ENCODE results near the gene GRID1.

The GRID1 gene

GRCh38 chr10:86090807-86091206 is 275.8 kb downstream of the GRID1 start:
- Histone ChIP-seq H3K4me1 (ENCODE audit: control insufficient read depth, insufficient read depth, low read depth, low read length) (no peaks in the 10 kb centered on the region), H4K91ac (ENCODE audit: low read length) (no peak overlapping the region), H4K8ac (ENCODE audit: low read length) (no peak overlapping the region), H3K18ac (ENCODE audit: low read depth in 1 of 2, low read length in 2 of 2) (no peak overlapping the region), H3K36me3 (ENCODE audit: control insufficient read depth in 1 of 2, insufficient read depth in 2 of 2, low read depth in 1 of 2, low read length in 2 of 2) (no peaks in the 10 kb centered on the region), H3K4ac (ENCODE audit: low read depth in 1 of 2, low read length in 2 of 2) (no peak overlapping the region), H3K27me3 (ENCODE audit: control insufficient read depth in 1 of 2, insufficient read depth in 1 of 2, low read length in 2 of 2) (no peaks in the 10 kb centered on the region), H2AK5ac (ENCODE audit: low read length, severe bottlenecking) (no peak overlapping the region), H2BK12ac (ENCODE audit: low read length in 2 of 2) (no peak overlapping the region), H3K23ac (ENCODE audit: low read length in 2 of 2) (no peak overlapping the region), H3K9ac (ENCODE audit: low read length) (no peak overlapping the region), H2BK15ac (ENCODE audit: low read depth, poor library complexity, severe bottlenecking) (no peak overlapping the region), H3K9me3 (ENCODE audit: control insufficient read depth, low read length) (no peaks in the 10 kb centered on the region), H2AFZ (ENCODE audit: low read depth, low read length) (no peak overlapping the region), H3K4me2 (ENCODE audit: low read length, poor library complexity, severe bottlenecking) (no peak overlapping the region), H3K79me1 (replicated peaks; ENCODE audit: low read length, poor library complexity, severe bottlenecking) (no peaks in the 10 kb centered on the region), H3K27ac (ENCODE audit: low read length, poor library complexity, severe bottlenecking) (no peak overlapping the region), H2BK5ac (ENCODE audit: low read depth, low read length, poor library complexity, severe bottlenecking) (no peak overlapping the region), H3K4me3 (ENCODE audit: insufficient read depth in 1 of 2, low read depth in 1 of 2, low read length in 2 of 2) (no peak overlapping the region), H2BK120ac (ENCODE audit: low read depth, low read length) (no peak overlapping the region), H3K14ac (ENCODE audit: low read length in 2 of 2) (no peak overlapping the region)
- DNase-seq, result no peak
- WGBS, result 80% methylated on average over 3 of the region's 3 CpGs

GRCh38 chr10:86087716-86088115 is 278.9 kb downstream of the GRID1 start:
- WGBS, result 78% methylated on average over 9 of the region's 9 CpGs
- Histone ChIP-seq H3K4me2 (ENCODE audit: low read length, poor library complexity, severe bottlenecking) (no peak overlapping the region), H3K9me3 (ENCODE audit: control insufficient read depth, low read length) (no peaks in the 10 kb centered on the region), H3K27ac (ENCODE audit: low read length, poor library complexity, severe bottlenecking) (no peak overlapping the region), H2BK15ac (ENCODE audit: low read depth, poor library complexity, severe bottlenecking) (no peak overlapping the region), H2AFZ (ENCODE audit: low read depth, low read length) (no peak overlapping the region), H3K4me1 (ENCODE audit: control insufficient read depth, insufficient read depth, low read depth, low read length) (no peaks in the 10 kb centered on the region), H3K14ac (ENCODE audit: low read length in 2 of 2) (no peak overlapping the region), H3K4me3 (ENCODE audit: insufficient read depth in 1 of 2, low read depth in 1 of 2, low read length in 2 of 2) (no peak overlapping the region), H3K27me3 (ENCODE audit: control insufficient read depth in 1 of 2, insufficient read depth in 1 of 2, low read length in 2 of 2) (no peaks in the 10 kb centered on the region), H2BK5ac (ENCODE audit: low read depth, low read length, poor library complexity, severe bottlenecking) (no peak overlapping the region), H3K79me1 (replicated peaks; ENCODE audit: low read length, poor library complexity, severe bottlenecking) (no peaks in the 10 kb centered on the region), H3K36me3 (ENCODE audit: control insufficient read depth in 1 of 2, insufficient read depth in 2 of 2, low read depth in 1 of 2, low read length in 2 of 2) (no peaks in the 10 kb centered on the region), H2AK5ac (ENCODE audit: low read length, severe bottlenecking) (no peak overlapping the region), H3K4ac (ENCODE audit: low read depth in 1 of 2, low read length in 2 of 2) (no peak overlapping the region), H4K8ac (ENCODE audit: low read length) (no peak overlapping the region), H2BK12ac (ENCODE audit: low read length in 2 of 2) (no peak overlapping the region), H3K23ac (ENCODE audit: low read length in 2 of 2) (no peak overlapping the region), H3K18ac (ENCODE audit: low read depth in 1 of 2, low read length in 2 of 2) (no peak overlapping the region), H4K91ac (ENCODE audit: low read length) (no peak overlapping the region), H2BK120ac (ENCODE audit: low read depth, low read length) (no peak overlapping the region), H3K9ac (ENCODE audit: low read length) (no peak overlapping the region)
- DNase-seq, result no peak

- H2BK120ac ChIP-seq (ENCODE audit: low read depth, low read length), result no peak overlapping the region
- H2AK5ac ChIP-seq (ENCODE audit: low read length, severe bottlenecking), result no peak overlapping the region
- H3K27me3 ChIP-seq (ENCODE audit: control insufficient read depth in 1 of 2, insufficient read depth in 1 of 2, low read length in 2 of 2), result no peaks in the 10 kb centered on the region
- H3K36me3 ChIP-seq (ENCODE audit: control insufficient read depth in 1 of 2, insufficient read depth in 2 of 2, low read depth in 1 of 2, low read length in 2 of 2), result no peaks in the 10 kb centered on the region
- H3K4ac ChIP-seq (ENCODE audit: low read depth in 1 of 2, low read length in 2 of 2), result no peak overlapping the region
- no peak overlapping the region for H3K18ac ChIP-seq (ENCODE audit: low read depth in 1 of 2, low read length in 2 of 2)
- no peak overlapping the region for H3K4me3 ChIP-seq (ENCODE audit: insufficient read depth in 1 of 2, low read depth in 1 of 2, low read length in 2 of 2)
- H3K4me2 ChIP-seq (ENCODE audit: low read length, poor library complexity, severe bottlenecking), result no peak overlapping the region
- H2AFZ ChIP-seq (ENCODE audit: low read depth, low read length), result no peak overlapping the region
- H3K9ac ChIP-seq (ENCODE audit: low read length), result no peak overlapping the region
- peak overlapping the region; percentile 64 for H4K91ac ChIP-seq (ENCODE audit: low read length)
- H2BK5ac ChIP-seq (ENCODE audit: low read depth, low read length, poor library complexity, severe bottlenecking), result no peak overlapping the region
- H3K14ac ChIP-seq (ENCODE audit: low read length in 2 of 2), result no peak overlapping the region
- H4K8ac ChIP-seq (ENCODE audit: low read length), result no peak overlapping the region
- no peak overlapping the region for H3K23ac ChIP-seq (ENCODE audit: low read length in 2 of 2)
- no peaks in the 10 kb centered on the region for H3K4me1 ChIP-seq (ENCODE audit: control insufficient read depth, insufficient read depth, low read depth, low read length)
- DNase-seq, result no peak
- H2BK12ac ChIP-seq (ENCODE audit: low read length in 2 of 2), result no peak overlapping the region
- no peaks in the 10 kb centered on the region for H3K79me1 ChIP-seq (replicated peaks; ENCODE audit: low read length, poor library complexity, severe bottlenecking)
- H3K27ac ChIP-seq (ENCODE audit: low read length, poor library complexity, severe bottlenecking), result no peak overlapping the region
- 79% methylated on average over 4 of the region's 4 CpGs for WGBS
- H3K9me3 ChIP-seq (ENCODE audit: control insufficient read depth, low read length), result no peaks in the 10 kb centered on the region
- H2BK15ac ChIP-seq (ENCODE audit: low read depth, poor library complexity, severe bottlenecking), result no peak overlapping the region
Observed at GRCh38 chr10:86086418-86086817, 280.2 kb downstream of the GRID1 start.

GRCh38 chr10:86085686-86086085 is 280.9 kb downstream of the GRID1 start:
- H3K9ac ChIP-seq (ENCODE audit: low read length), result no peak overlapping the region
- no peak overlapping the region for H3K14ac ChIP-seq (ENCODE audit: low read length in 2 of 2)
- H4K91ac ChIP-seq (ENCODE audit: low read length), result no peak overlapping the region
- H3K79me1 ChIP-seq (replicated peaks; ENCODE audit: low read length, poor library complexity, severe bottlenecking), result no peaks in the 10 kb centered on the region
- H3K4me2 ChIP-seq (ENCODE audit: low read length, poor library complexity, severe bottlenecking), result no peak overlapping the region
- H3K9me3 ChIP-seq (ENCODE audit: control insufficient read depth, low read length), result no peaks in the 10 kb centered on the region
- no peak overlapping the region for H2BK120ac ChIP-seq (ENCODE audit: low read depth, low read length)
- H3K4ac ChIP-seq (ENCODE audit: low read depth in 1 of 2, low read length in 2 of 2), result no peak overlapping the region
- H3K36me3 ChIP-seq (ENCODE audit: control insufficient read depth in 1 of 2, insufficient read depth in 2 of 2, low read depth in 1 of 2, low read length in 2 of 2), result no peaks in the 10 kb centered on the region
- H3K4me3 ChIP-seq (ENCODE audit: insufficient read depth in 1 of 2, low read depth in 1 of 2, low read length in 2 of 2), result no peak overlapping the region
- no peak overlapping the region for H2BK15ac ChIP-seq (ENCODE audit: low read depth, poor library complexity, severe bottlenecking)
- H3K27me3 ChIP-seq (ENCODE audit: control insufficient read depth in 1 of 2, insufficient read depth in 1 of 2, low read length in 2 of 2), result no peaks in the 10 kb centered on the region
- no peak for DNase-seq
- no peak overlapping the region for H2AK5ac ChIP-seq (ENCODE audit: low read length, severe bottlenecking)
- no peak overlapping the region for H3K27ac ChIP-seq (ENCODE audit: low read length, poor library complexity, severe bottlenecking)
- no peak overlapping the region for H2AFZ ChIP-seq (ENCODE audit: low read depth, low read length)
- no peak overlapping the region for H4K8ac ChIP-seq (ENCODE audit: low read length)
- no peak overlapping the region for H2BK12ac ChIP-seq (ENCODE audit: low read length in 2 of 2)
- H3K23ac ChIP-seq (ENCODE audit: low read length in 2 of 2), result no peak overlapping the region
- H2BK5ac ChIP-seq (ENCODE audit: low read depth, low read length, poor library complexity, severe bottlenecking), result no peak overlapping the region
- H3K18ac ChIP-seq (ENCODE audit: low read depth in 1 of 2, low read length in 2 of 2), result no peak overlapping the region
- 62% methylated on average over 5 of the region's 5 CpGs for WGBS
- H3K4me1 ChIP-seq (ENCODE audit: control insufficient read depth, insufficient read depth, low read depth, low read length), result no peaks in the 10 kb centered on the region

Measured in mesenchymal stem cell (in vitro differentiated cells and primary cell).